GM15510 (cell line): ENCODE measurements around the gene CBX6.

Experiments used
- POLR2A ChIP-seq: IDR thresholded peaks from 3 replicates; pipeline ENCODE4 v1.6.1; 2011; ENCODE audit warnings: borderline replicate concordance; ENCODE audit not compliant: insufficient read length; ENCODE audit errors: extremely low read depth

The CBX6 gene

GRCh38 chr22:38826801-38827200 lies 45.2 kb downstream of the CBX6 start:
- no peak for TF ChIP-seq POLR2A

- no peak for TF ChIP-seq POLR2A
Observed at GRCh38 chr22:38826386-38826785, 45.6 kb downstream of the CBX6 start.

- no peak for TF ChIP-seq POLR2A
Observed at GRCh38 chr22:38824585-38824984, 47.4 kb downstream of the CBX6 start.

GRCh38 chr22:38823637-38824036 lies 48.4 kb downstream of the CBX6 start:
- no peak for TF ChIP-seq POLR2A

GRCh38 chr22:38823076-38823475 lies 48.9 kb downstream of the CBX6 start:
- no peak for TF ChIP-seq POLR2A

- TF ChIP-seq POLR2A = no peak
Observed at GRCh38 chr22:38820020-38820419, 52.0 kb downstream of the CBX6 start.

GRCh38 chr22:38819387-38819940 lies 52.6 kb downstream of the CBX6 start:
- no peak for TF ChIP-seq POLR2A

GRCh38 chr22:38817196-38817595 lies 54.8 kb downstream of the CBX6 start:
- TF ChIP-seq POLR2A = no peak

GRCh38 chr22:38815842-38816241 lies 56.2 kb downstream of the CBX6 start:
- TF ChIP-seq POLR2A = no peak
